ENCODE measurements around the gene MRPS5. TPM values are rescaled to one million over a fixed set of nuclear protein-coding genes. Genes with fewer than 3 reads are reported as not detected.
"Not testable (repeated sequence)": the region's sequence is repeated elsewhere in the genome, so short reads cannot be mapped to it uniquely, and the experiment has no call there.

MRPS5 gene
- total RNA-seq, 1 donor from 2014 or later: 103 TPM

DNA sequence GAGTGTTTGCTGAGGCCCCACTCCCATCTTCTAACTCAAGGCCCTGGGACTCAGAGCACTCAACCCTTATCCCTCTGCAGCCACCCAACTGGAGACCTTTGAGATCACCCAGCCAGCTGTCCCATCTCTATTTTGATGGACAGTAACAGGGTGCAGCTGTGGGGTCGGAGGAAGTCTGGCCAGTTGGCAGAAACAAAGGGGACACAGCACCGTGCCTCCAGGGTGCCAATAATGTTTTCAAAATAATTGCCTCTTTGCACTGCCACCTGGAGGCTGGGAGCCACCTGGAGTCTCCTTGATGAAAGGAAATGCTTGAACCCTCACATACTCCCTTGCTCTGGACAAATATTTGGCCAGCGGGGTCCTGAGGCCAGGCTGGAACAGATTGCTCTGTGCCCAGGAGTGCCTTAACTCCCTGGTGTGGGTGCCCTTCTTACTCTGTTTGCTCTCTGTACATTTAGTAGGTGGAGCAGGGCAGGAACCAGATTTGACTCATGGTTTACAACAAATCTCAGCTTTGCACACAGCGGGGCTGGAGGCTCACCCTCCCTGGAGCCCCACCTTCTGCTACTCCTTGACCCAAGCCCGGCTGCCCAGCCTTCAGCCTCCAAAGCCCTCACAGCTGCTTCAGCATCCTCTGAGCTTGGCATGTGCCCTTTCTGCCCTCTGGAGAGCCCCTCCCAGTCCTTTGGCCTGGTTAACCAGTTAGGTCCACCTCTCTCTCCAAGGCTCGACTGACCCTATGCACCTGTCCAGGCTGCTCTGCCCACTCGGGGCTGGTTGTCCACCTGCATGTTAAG, 78.9 kb downstream of the MRPS5 start:
- Mint-ChIP-seq H3K27me3 (no peaks in the 10 kb centered on the region), H3K9me3 (peaks cover 13% of the 10 kb centered on the region), H3K36me3 (ENCODE audit: low read depth) (peaks cover 72% of the 10 kb centered on the region), H3K4me3 (peak overlapping the region; percentile 22), H3K27ac (peak overlapping the region; percentile 78), H3K4me1 (peaks cover 74% of the 10 kb centered on the region)
- no peak for DNase-seq
- intact Hi-C loops (cut with micrococcal nuclease): loop anchor here (1.0 kb wide), 1 partner anchor 8 kb away; no protein-coding TSS in a partner anchor

DNA sequence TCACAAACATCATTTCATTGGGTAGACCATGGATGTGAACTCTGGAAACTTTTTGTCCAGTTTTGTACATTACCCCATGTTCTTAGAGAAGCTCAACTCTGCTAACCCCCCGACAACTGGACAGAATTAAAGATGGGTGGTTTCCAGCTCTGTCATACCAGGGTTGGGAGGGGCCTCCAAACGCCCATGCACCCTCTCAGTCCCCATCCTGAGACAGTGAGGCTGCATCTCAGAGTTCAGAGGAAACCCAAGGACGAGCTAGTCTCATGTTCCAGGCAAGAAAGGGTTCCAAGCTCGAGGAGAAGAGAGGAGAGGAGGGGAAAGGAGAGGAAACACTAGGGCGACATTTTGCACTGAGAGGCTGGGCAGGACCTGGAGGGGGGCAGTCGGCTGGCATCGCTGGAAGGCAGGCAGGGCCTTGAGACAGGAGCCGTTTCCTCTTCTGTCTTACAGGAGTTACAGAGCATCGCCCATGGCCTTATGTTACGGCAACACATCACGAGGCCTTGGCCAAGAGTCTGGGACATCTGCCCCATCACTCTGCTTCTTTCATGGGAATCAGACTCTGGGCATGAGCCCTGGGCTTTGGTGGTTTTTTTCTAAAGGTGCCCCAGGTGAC, 79.7 kb downstream of the MRPS5 start:
- Mint-ChIP-seq H3K9me3 (peaks cover 20% of the 10 kb centered on the region), H3K27me3 (no peaks in the 10 kb centered on the region), H3K4me1 (peaks cover 77% of the 10 kb centered on the region), H3K4me3 (peak overlapping the region; percentile 48), H3K27ac (peak overlapping the region; percentile 88), H3K36me3 (ENCODE audit: low read depth) (peaks cover 76% of the 10 kb centered on the region)
- intact Hi-C loops (cut with micrococcal nuclease): loop anchor here (1.0 kb wide), 2 partner anchors 8 to 32 kb away; no protein-coding TSS in a partner anchor
- no peak for DNase-seq

DNA sequence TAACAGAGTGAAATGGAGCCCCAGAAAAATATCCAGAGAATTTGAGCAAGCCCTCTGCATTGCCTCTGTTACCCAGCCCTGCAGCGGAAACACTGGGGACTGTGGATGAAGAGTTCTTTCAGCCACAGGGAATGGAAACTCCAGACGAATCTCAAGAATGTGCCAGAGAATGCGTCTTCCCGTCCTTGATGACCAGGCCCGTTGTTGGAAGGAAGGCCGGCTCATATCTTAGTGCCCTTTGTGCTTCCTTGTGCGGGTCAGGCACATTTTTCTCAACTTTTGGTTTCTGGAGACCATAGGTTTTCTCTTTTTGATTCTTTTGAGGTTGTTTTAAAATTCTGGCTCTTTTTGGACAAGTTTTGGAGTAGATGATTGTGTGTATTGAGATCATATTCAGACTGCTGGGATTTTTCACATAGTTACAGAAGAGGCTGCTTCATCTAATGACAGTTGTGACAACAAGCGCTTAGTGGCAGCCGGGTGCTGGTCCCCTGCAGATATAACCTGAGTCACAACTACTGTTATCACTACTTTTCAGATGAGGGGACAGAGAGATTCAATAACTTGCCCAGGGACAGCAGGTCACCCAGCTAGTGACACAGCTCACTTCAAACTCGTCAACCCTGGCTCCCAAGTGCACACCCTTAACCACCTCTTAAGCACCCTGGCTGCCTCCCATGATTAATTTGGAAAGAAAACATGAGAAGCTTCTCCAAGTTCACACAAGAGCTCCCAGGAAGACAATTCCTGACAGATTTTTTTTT, 80.4 kb downstream of the MRPS5 start:
- DNase-seq: no peak
- Mint-ChIP-seq H3K4me1 (peaks cover 77% of the 10 kb centered on the region), H3K27ac (peak overlapping the region; percentile 88), H3K9me3 (peaks cover 26% of the 10 kb centered on the region), H3K27me3 (no peaks in the 10 kb centered on the region), H3K36me3 (ENCODE audit: low read depth) (peaks cover 76% of the 10 kb centered on the region), H3K4me3 (no peak overlapping the region)
- intact Hi-C loops (cut with micrococcal nuclease): loop anchor here (1.0 kb wide), 1 partner anchor 33 kb away; no protein-coding TSS in a partner anchor

DNA sequence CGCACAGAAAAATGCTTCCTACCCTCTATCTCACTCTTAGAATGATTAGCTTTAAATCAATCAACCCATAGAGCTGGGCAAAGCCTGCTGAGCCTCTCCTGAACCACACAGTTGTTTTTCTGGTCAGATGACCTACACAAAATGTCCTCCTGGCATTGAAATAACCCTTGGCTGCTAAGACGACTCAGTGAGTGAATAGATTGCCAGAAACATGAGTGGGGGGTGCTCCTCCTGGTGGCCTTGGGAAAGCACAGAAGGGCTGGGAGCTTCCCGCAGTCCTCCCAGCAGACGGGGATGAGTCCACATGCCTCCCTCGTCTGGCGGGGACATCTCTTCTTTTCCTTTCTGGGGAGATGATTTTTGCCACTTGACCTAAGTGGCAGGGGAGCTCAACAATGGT, 81.2 kb downstream of the MRPS5 start:
- Mint-ChIP-seq H3K4me1 (peaks cover 71% of the 10 kb centered on the region), H3K27ac (peak overlapping the region; percentile 88), H3K4me3 (no peak overlapping the region), H3K36me3 (ENCODE audit: low read depth) (peaks cover 73% of the 10 kb centered on the region), H3K9me3 (peaks cover 26% of the 10 kb centered on the region), H3K27me3 (no peaks in the 10 kb centered on the region)
- intact Hi-C loops (cut with micrococcal nuclease): no loop called here
- DNase-seq: no peak

DNA sequence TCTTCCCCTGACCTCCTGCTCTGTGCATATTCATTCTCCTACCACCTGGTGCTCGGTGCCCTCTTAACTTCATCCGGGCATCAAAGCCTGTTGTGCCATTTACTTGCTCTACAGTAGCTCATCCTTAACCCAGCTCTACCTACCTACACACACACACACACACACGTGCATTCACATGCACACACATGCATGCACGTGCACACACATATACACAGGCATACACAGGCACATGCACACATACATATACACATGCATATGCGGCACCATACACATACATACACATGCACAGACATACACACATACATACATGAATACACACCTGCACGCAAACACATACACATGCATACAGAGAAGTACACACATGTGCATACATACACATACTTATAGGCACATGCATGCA, 81.6 kb downstream of the MRPS5 start:
- Mint-ChIP-seq H3K9me3 (peaks cover 26% of the 10 kb centered on the region), H3K4me1 (peaks cover 72% of the 10 kb centered on the region), H3K4me3 (no peak overlapping the region), H3K36me3 (ENCODE audit: low read depth) (peaks cover 73% of the 10 kb centered on the region), H3K27ac (peak overlapping the region; percentile 88), H3K27me3 (no peaks in the 10 kb centered on the region)
- DNase-seq: no peak
- intact Hi-C loops (cut with micrococcal nuclease): loop anchor here (1.0 kb wide), 1 partner anchor 14 kb away; no protein-coding TSS in a partner anchor

DNA sequence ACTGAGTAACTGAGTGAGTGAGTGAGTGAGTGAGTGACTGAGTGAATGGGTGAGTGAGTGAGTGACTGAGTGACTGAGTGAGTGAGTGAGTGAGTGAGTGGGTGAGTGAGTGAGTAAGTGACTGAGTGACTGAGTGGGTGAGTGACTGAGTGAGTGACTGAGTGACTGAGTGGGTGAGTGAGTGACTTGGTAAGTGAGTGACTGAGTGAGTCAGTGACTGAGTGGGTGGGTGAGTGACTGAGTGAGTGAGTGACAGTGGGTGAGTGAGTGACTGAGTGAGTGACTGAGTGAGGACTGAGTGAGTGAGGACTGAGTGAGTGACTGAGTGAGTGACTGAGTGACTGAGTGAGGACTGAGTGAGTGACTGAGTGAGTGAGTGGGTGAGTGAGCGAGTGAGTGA, 82.2 kb downstream of the MRPS5 start:
- no peak for DNase-seq
- no peaks in the 10 kb centered on the region for H3K27me3 Mint-ChIP-seq
- H3K36me3 Mint-ChIP-seq (ENCODE audit: low read depth): peaks cover 67% of the 10 kb centered on the region
- H3K9me3 Mint-ChIP-seq: peaks cover 26% of the 10 kb centered on the region
- no peak overlapping the region for H3K4me3 Mint-ChIP-seq
- peaks cover 70% of the 10 kb centered on the region for H3K4me1 Mint-ChIP-seq
- intact Hi-C loops (cut with micrococcal nuclease): loop anchor here (1.0 kb wide), 1 partner anchor 13 kb away; no protein-coding TSS in a partner anchor
- peak overlapping the region; percentile 88 for H3K27ac Mint-ChIP-seq

DNA sequence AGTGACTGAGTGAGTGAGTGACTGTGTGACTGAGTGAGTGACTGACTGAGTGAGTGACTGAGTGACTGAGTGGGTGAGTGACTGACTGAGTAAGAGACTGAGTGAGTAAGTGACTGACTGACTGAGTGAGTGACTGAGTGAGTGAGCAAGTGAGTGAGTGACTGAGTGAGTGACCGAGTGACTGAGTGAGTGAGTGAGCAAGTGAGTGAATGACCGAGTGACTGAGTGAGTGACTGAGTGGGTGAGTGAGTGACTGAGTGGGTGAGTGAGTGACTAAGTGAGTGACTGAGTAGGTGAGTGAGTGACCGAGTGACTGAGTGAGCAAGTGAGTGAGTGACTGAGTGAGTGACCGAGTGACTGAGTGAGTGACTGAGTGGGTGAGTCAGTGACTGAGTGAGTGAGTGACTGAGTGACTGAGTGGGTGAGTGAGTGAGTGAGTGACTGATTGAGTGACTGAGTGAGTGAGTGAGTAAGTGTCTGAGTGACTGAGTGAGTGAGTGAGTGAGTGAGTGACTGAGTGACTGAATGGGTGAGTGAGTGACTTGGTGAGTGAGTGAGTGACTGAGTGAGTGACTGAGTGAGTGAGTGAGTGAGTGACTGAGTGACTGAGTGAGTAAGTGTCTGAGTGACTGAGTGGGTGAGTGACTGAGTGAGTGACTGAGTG, 82.8 kb downstream of the MRPS5 start:
- H3K27ac Mint-ChIP-seq: peak overlapping the region; percentile 88

DNA sequence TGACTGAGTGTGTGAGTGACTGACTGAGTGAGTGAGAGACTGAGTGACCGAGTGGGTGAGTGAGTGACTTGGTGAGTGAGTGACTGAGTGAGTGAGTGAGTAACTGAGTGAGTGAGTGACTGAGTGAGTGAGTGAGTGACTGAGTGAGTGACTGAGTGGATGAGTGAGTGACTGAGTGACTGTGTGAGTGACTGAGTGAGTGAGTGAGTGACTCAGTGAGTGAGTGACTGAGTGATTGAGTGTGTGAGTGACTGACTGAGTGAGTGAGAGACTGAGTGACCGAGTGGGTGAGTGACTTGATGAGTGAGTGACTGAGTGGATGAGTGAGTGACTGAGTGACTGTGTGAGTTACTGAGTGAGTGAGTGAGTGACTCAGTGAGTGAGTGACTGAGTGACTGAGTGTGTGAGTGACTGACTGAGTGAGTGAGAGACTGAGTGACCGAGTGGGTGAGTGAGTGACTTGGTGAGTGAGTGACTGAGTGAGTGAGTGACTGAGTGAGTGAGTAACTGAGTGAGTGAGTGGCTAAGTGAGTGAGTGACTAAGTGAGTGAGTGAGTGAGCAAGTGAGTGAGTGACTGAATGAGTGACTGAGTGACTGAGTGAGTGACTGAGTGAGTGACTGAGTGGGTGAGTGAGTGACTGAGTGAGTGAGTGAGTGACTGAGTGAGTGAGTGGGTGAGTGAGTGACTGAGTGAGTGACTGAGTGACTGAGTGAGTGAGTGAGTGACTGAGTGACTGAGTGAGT, 83.6 kb downstream of the MRPS5 start:
- not testable (repeated sequence) for H3K27me3 Mint-ChIP-seq
- peaks cover 63% of the 10 kb centered on the region for H3K36me3 Mint-ChIP-seq (ENCODE audit: low read depth)
- peak overlapping the region; percentile 88 for H3K27ac Mint-ChIP-seq

More for the DNA sequence above, 82.8 kb downstream of the MRPS5 start:
- peak overlapping the region; percentile 2 for H3K4me3 Mint-ChIP-seq
- DNase-seq: no peak
- H3K9me3 Mint-ChIP-seq: peaks cover 26% of the 10 kb centered on the region
- H3K36me3 Mint-ChIP-seq (ENCODE audit: low read depth): peaks cover 63% of the 10 kb centered on the region
- H3K4me1 Mint-ChIP-seq: peaks cover 65% of the 10 kb centered on the region
- intact Hi-C loops (cut with micrococcal nuclease): loop anchor here (1.0 kb wide), 1 partner anchor 12 kb away; no protein-coding TSS in a partner anchor
- H3K27me3 Mint-ChIP-seq: no peaks in the 10 kb centered on the region

DNA sequence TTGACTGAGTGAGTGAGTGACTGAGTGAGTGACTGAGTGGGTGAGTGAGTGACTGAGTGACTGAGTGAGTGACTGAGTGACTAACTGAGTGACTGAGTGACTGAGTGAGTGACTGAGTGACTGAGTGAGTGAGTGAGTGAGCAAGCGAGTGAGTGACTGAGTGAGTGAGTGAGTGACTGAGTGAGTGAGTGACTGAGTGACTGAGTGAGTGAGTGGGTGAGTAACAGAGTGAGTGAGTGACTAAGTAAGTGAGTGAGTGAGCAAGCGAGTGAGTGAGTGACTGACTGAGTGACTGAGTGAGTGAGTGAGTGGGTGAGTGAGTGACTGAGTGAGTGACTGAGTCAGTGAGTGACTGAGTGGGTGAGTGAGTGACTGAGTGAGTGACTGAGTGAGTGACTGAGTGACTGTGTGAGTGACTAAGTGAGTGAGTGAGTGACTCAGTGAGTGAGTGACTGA, 84.2 kb downstream of the MRPS5 start:
- Mint-ChIP-seq H3K27ac (peak overlapping the region; percentile 88), H3K27me3 (no peaks in the 10 kb centered on the region), H3K9me3 (peaks cover 26% of the 10 kb centered on the region), H3K4me3 (peak overlapping the region; percentile 9), H3K36me3 (ENCODE audit: low read depth) (peaks cover 66% of the 10 kb centered on the region), H3K4me1 (peaks cover 59% of the 10 kb centered on the region)
- intact Hi-C loops (cut with micrococcal nuclease): no loop called here
- no peak for DNase-seq

More for the DNA sequence above, 83.6 kb downstream of the MRPS5 start:
- Mint-ChIP-seq H3K4me1 (peaks cover 60% of the 10 kb centered on the region), H3K9me3 (peaks cover 26% of the 10 kb centered on the region), H3K4me3 (peak overlapping the region; percentile 2)
- DNase-seq; intact Hi-C loops (cut with micrococcal nuclease): not testable (repeated sequence)

DNA sequence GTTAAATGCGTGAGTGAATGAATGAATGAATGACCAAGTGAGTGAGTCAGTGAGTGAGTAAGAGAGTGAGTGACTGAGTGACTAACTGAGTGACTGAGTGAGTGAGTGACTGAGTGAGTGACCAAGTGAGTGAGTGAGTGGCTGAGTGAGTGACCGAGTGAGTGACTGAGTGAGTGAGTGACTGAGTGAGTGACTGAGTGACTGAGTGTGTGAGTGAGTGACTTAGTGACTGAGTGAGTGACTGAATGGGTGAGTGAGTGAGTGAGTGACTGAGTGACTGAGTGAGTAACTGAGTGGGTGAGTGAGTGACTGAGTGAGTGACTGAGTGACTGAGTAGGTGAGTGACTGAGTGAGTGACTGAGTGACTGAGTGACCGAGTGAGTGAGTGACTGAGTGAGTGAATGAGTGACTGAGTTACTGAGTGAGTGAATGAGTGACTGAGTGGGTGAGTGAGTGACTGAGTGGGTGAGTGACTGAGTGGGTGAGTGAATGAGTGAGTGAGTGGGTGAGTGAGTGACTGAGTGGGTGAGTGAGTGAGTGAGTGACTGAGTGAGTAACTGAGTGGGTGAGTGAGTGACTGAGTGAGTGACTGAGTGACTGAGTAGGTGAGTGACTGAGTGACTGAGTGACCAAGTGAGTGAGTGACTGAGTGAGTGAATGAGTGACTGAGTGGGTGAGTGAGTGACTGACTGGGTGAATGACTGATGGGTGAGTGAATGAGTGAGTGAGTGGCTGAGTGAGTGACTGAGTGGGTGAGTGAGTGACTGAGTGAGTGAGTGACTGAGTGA, 84.8 kb downstream of the MRPS5 start:
- H3K27me3 Mint-ChIP-seq: no peaks in the 10 kb centered on the region
- peak overlapping the region; percentile 88 for H3K27ac Mint-ChIP-seq
- peaks cover 64% of the 10 kb centered on the region for H3K36me3 Mint-ChIP-seq (ENCODE audit: low read depth)
- peak overlapping the region; percentile 9 for H3K4me3 Mint-ChIP-seq
- peaks cover 26% of the 10 kb centered on the region for H3K9me3 Mint-ChIP-seq
- peaks cover 57% of the 10 kb centered on the region for H3K4me1 Mint-ChIP-seq
- intact Hi-C loops (cut with micrococcal nuclease): no loop called here
- no peak for DNase-seq
